ENCODE data around the gene EPC1.

GRCh38 chr10:32366111-32366510 is 19.2 kb upstream of the EPC1 start:
- TF ChIP-seq POLR2A (IDR thresholded peaks at IDR 0.05; ENCODE audit: low read depth, low read length) = no peak
- TF ChIP-seq POLR2AphosphoS5 (IDR thresholded peaks at IDR 0.05; ENCODE audit: low read depth, low read length) = no peak

Data from GM12892 (cell line).